Muscle of back (tissue), 13 donors: ENCODE data around the gene UXS1. TPM values are rescaled to one million over a fixed set of nuclear protein-coding genes. Genes with fewer than 3 reads are reported as not detected.
"Not testable (repeated sequence)": the region's sequence is repeated elsewhere in the genome, so short reads cannot be mapped to it uniquely, and the experiment has no call there.

Experiments used
- DNase-seq, 3 donors: peaks; one replicate each; pipeline versions ENCODE4 v3.0.0 to v3.0.0-alpha.2; 2013
- long read RNA-seq, 9 donors: transcript quantifications; one replicate each; lab custom pipeline, GENCODE V29; 2026
- polyA plus RNA-seq, 10 donors: library from polyadenylated mRNA; unstranded; fragments of 120-200 nt; gene quantifications; one replicate each; pipeline ENCODE4 v1.2.1, GENCODE V29; 2013; ENCODE audit not compliant: insufficient read length in 10 of 10

The UXS1 gene
- 10 to 100 TPM; 34.9 to 45.3 (median 38.2) TPM for polyA plus RNA-seq
- long read RNA-seq, donor 1, partial matches to known transcripts = 0 of 5 reads
- long read RNA-seq, donor 1, other reads (novel, unspliced or antisense) = 0 of 5 reads
- long read RNA-seq, donor 2, transcript UXS1-203 (15 exons, 1,839 nt) = major isoform, 7 of 36 reads
- long read RNA-seq, donor 2, partial matches to known transcripts = 29 of 36 reads
- long read RNA-seq, donor 2, other reads (novel, unspliced or antisense) = 0 of 36 reads
- long read RNA-seq, donor 3 = 0 reads
- long read RNA-seq, donor 4, partial matches to known transcripts = 22 of 28 reads
- long read RNA-seq, donor 4, other reads (novel, unspliced or antisense) = 0 of 28 reads
- long read RNA-seq, donor 5, transcript UXS1-203 (15 exons, 1,839 nt) = major isoform, 5 of 8 reads
- long read RNA-seq, donor 5, partial matches to known transcripts = 0 of 8 reads
- long read RNA-seq, donor 5, other reads (novel, unspliced or antisense) = 0 of 8 reads
- long read RNA-seq, donor 6, partial matches to known transcripts = 0 of 7 reads
- long read RNA-seq, donor 6, other reads (novel, unspliced or antisense) = 0 of 7 reads
- long read RNA-seq, donor 7, transcript UXS1-203 (15 exons, 1,839 nt) = major isoform, 5 of 8 reads
- long read RNA-seq, donor 7, partial matches to known transcripts = 0 of 8 reads
- long read RNA-seq, donor 7, other reads (novel, unspliced or antisense) = 0 of 8 reads
- long read RNA-seq, donor 8, partial matches to known transcripts = 0 of 2 reads
- long read RNA-seq, donor 8, other reads (novel, unspliced or antisense) = 0 of 2 reads
- long read RNA-seq, donor 9, partial matches to known transcripts = 0 of 1 reads
- long read RNA-seq, donor 9, other reads (novel, unspliced or antisense) = 0 of 1 reads

- peak; percentile 98 to 99 (median 99) for DNase-seq
These were observed at the start of gene UXS1 for GRCh38 chr2:106193977-106194778. Gene UXS1 (minus strand): TSS chr2:106194301. CDS start chr2:106194241, 60 bp downstream.

DNA sequence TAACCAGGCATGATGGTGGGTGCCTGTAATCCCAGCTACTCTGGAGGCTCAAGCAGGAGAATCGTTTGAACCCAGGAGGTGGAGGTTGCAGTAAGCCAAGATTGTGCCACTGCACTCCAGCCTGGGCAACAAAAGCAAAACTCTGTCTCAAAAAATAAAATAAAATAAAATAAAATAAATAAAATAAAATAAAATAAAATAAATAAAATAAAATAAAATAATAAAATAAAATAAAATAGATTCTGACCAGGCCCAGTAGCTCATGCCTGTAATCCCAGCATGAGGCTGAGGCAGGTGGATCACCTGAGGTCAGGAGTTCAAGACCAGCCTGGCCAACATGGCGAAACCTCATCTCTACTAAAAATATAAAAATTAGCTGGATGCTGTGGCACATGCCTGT, 45.4 kb upstream of the UXS1 start:
- DNase-seq = not testable (repeated sequence)

DNA sequence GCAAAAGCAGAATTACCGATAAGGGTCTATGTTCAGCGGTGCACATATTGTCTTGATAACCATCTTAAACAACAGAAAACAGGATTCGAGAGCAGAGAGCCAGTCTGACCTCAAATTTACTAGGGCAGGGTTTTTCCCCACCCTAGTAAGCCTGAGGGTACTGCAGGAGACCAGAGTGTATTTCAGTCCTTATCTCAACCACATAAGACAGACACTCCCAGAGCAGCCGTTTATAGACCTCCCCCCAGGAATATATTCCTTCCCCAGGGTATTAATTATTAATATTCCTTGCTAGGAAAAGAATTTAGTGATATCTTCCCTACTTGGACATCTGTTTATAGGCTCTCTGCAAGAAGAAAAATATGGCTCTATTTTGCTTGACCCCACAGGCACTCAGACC, 41.3 kb upstream of the UXS1 start:
- DNase-seq = not testable (repeated sequence)

- DNase-seq = no peak
These were observed 39.2 kb upstream of the UXS1 start for GRCh38 chr2:106233350-106233706.

DNA sequence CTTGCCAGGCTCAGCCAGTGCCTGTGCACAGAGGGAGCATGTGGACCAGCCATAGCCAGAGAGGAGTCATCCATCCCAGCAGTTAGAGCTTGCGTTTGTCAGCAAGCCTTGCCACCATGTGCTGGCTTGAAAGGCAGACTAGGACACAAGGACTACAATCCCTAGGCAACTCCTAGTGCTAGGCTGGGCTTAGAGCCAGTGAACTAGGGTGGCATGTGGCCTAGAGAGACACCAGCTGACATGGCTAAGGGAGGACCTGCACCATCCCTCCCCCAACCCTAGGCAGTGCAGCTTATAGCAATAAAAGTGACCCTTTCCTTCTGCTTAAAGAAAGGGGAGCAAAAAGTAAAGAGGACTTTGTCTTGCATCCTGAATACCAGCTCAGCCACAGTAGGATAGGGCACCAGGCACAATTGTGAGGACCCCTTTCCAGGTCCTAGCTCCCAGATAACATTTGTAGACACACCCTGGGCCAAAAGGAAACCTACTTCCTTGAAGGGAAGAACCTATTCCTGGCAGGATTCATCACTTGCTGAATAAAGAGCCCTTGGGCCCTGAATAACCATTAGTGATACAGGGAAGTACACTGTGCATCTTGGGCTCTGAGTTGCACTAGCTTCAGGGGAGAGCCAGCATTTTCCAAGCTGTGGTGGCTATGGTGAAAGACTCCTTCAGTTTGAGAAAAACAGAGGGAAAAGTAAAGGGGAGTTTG, 38.7 kb upstream of the UXS1 start:
- peak; percentile 5 to 15 (median 10) for DNase-seq

DNA sequence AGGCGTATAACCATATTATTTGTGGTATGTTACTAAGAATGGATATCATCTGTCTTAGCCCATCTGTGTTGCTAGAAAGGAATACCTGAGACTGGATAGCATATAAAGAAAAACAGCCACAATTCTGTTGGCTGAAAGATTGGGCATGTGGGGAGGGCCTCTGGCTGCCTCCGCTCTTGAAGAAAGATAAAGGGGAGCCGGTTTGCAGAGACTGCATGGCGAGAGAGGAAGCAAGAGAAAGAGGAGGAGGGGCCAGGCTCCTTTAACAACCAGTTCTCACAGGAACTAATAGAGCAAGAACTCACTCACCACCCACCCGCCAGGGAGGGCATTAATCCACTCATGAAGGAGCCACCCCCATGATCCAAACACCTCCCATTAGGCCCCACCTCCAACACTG, 29.2 kb upstream of the UXS1 start:
- no peak for DNase-seq

DNA sequence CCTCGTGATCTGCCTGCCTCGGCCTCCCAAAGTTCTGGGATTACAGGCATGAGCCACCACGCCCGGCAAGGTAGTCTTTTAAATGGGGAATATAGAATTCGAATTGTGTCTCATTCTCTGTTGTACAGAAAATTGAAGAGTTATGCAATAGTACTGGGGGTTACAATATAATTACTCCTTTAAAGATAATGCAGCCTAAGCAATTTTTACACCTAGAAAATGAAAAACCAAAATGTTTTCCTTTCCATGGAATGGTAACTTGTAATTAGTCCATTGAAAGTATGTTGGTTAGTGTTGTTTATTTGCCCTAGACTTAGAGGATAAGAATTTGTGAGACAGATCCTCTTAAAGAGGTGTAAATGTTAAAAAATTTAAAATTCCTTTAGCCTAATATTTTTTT, 28.0 kb upstream of the UXS1 start:
- not testable (repeated sequence) for DNase-seq

DNA sequence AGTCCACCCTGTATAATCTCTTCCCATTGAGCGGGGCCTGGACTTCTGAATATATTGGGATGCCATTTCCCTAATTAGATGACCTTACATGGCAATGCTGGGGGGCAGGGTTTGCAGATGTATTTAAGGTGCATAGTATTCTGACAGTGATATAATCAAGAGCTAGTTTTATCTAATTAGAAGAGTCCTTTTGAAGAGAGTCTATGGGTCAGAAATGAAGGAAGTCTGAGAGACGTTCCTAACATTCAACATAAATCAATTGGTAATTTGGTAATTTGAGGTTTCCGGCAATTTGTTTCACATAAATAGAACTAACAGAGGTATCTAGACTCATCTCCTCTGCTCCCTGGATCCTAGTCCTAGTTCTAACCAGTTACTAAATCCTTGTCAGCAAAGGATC, 25.7 kb upstream of the UXS1 start:
- DNase-seq = no peak

- not testable (repeated sequence) for DNase-seq
These were observed 25.1 kb upstream of the UXS1 start for GRCh38 chr2:106219157-106219556.

- DNase-seq = no peak
These were observed 14.8 kb upstream of the UXS1 start for GRCh38 chr2:106208874-106209273.

DNA sequence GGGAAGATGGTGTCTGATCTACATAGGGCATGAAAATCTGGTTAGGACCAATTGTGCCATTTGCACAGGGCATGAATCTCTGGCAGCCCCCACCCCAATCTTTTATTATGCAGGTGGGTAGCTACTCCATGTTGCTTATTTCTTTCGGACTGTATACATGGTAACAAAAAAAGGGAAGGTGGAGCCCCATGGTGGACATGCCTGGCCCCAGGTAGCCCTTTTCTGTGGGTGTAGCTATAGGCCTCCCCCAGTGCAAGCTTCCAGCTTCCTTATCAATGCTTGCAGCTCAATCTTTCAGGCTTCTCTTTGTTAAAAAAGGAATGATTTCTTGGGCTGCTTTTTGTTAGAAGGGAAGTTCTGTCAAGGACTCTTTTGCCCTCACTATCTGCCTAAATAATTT, 14.3 kb upstream of the UXS1 start:
- DNase-seq = no peak

- DNase-seq = no peak
These were observed 13.1 kb upstream of the UXS1 start for GRCh38 chr2:106207246-106207645.

DNA sequence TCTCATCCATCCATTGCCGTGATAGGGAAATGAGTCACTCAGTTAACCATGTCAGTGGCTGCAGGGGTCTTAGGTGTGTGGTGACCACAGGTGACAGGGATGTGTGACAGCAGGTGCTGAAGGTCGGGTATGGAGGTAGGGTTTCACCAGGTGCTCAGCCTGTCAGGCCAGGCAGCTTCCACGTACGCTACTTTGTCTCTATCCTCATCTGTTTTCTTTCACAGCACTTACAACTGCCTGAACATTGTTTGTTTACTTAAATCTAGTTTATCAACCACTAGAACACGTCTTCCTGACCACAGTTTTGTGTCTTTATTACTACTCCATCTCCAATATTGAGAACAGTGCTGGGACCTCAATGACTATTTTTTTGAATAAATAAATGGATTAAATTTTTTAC, 11.4 kb upstream of the UXS1 start:
- no peak for DNase-seq

GRCh38 chr2:106204551-106204950, 10.4 kb upstream of the UXS1 start:
- DNase-seq = not testable (repeated sequence)

DNA sequence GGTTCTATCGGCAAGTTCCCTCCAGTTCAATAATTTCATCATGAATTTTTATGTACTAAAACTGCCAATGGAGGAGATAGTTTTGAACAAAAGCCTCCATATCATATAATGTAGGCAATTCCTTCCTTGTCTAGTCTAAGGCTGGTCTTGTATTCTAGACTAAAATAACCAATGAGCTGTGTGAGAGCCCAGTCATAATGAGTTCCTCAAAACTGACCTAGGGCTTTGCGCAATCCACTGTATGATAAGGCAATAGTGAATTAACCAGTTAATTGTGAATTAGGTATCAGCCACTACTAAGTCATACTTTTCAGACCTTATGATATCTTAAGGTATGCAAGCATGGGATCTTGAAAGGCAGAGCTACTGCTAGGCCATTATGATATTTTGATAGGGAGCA, 7.6 kb upstream of the UXS1 start:
- no peak for DNase-seq

- DNase-seq = peak in 2 of 3 donors; percentile 44 to 82
These were observed 3.8 kb upstream of the UXS1 start for GRCh38 chr2:106197878-106198277.

- DNase-seq = peak; percentile 19 to 40 (median 24)
These were observed 1.9 kb upstream of the UXS1 start for GRCh38 chr2:106195981-106196380.

GRCh38 chr2:106195456-106195855, 1.4 kb upstream of the UXS1 start:
- DNase-seq = no peak

DNA sequence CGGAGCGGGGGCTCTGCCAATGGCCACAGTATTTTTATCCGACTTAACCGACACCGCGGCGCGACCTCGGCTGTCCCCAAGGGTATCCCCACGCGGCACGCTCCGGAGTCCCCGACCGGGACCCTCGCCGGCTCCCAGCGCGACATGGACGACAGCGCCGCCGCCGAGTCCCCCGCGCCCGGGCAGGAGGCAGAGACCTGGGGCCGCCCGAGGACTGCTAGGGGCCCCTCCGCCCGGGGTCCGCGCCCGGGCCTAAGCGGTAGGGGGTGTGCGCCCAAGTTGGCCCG, 468 bp downstream of the UXS1 start:
- DNase-seq = no peak

- peak; percentile 43 to 68 (median 51) for DNase-seq
These were observed 1.1 kb downstream of the UXS1 start for GRCh38 chr2:106192752-106193689.
